HepG2 (cell line): ENCODE measurements around the gene ZKSCAN5. TPM values are rescaled to one million over a fixed set of nuclear protein-coding genes. Genes with fewer than 3 reads are reported as not detected.

Experiments used
- ARID2 ChIP-seq: sonication (generic); formaldehyde crosslinking; IDR thresholded peaks from 2 replicates; pipeline ENCODE4 v1.8.1; 2022; ENCODE audit warnings: mild to moderate bottlenecking, missing genetic modification reagents, borderline replicate concordance
- CC2D1A ChIP-seq: sonication (generic); formaldehyde crosslinking; IDR thresholded peaks from 2 replicates; pipeline ENCODE4 v1.8.1; 2023; ENCODE audit warnings: mild to moderate bottlenecking, missing genetic modification reagents
- CEBPG ChIP-seq: IDR thresholded peaks from 2 replicates; pipeline ENCODE4 v1.6.1; 2016
- FIP1L1 ChIP-seq: fragments of 200-400 bp; formaldehyde crosslinking; IDR thresholded peaks from 2 replicates; pipeline ENCODE4 v1.6.1; 2018; ENCODE audit warnings: low read depth, mild to moderate bottlenecking, low read length, moderate library complexity, borderline replicate concordance; ENCODE audit not compliant: insufficient read depth
- KAT8 ChIP-seq: IDR thresholded peaks from 2 replicates; pipeline ENCODE4 v1.6.1; 2016; ENCODE audit warnings: missing genetic modification reagents, missing compliant biosample characterization
- KLF15 ChIP-seq: sonication (generic); formaldehyde crosslinking; IDR thresholded peaks from 2 replicates; pipeline ENCODE4 v1.8.1; 2023; ENCODE audit warnings: borderline replicate concordance, mild to moderate bottlenecking, inconsistent platforms, missing genetic modification reagents, mixed read lengths
- MIER2 ChIP-seq: IDR thresholded peaks from 2 replicates; pipeline ENCODE4 v1.6.1; 2016; ENCODE audit warnings: missing biosample characterization, missing genetic modification reagents
- POLR2AphosphoS2 ChIP-seq: IDR thresholded peaks from 2 replicates; pipeline ENCODE4 v1.6.1; 2011; ENCODE audit warnings: low read depth, low read length, improper control_type of control experiment
- SOX6 ChIP-seq, 2 experiments: fragments of 450-650 bp in 1 of 2; sonication (generic) in 1 of 2; formaldehyde crosslinking in 1 of 2; IDR thresholded peaks; 2 replicates each; pipeline versions ENCODE4 v1.4.0 to v1.6.1; 2017 to 2020; ENCODE audit warnings: antibody characterized with exemption in 1 of 2, mild to moderate bottlenecking in 1 of 2, missing genetic modification reagents in 1 of 2
- SP4 ChIP-seq: sonication (generic); formaldehyde crosslinking; IDR thresholded peaks from 2 replicates; pipeline ENCODE4 v1.8.1; 2023; ENCODE audit warnings: mild to moderate bottlenecking, missing genetic modification reagents
- THAP11 ChIP-seq: IDR thresholded peaks from 2 replicates; pipeline ENCODE4 v1.6.1; 2016; ENCODE audit warnings: missing biosample characterization, missing genetic modification reagents
- ZBTB7B ChIP-seq: sonication (generic); formaldehyde crosslinking; IDR thresholded peaks from 2 replicates; pipeline ENCODE4 v1.4.0; 2020; ENCODE audit warnings: missing genetic modification reagents
- ZMYM2 ChIP-seq: sonication (generic); formaldehyde crosslinking; IDR thresholded peaks from 2 replicates; pipeline ENCODE4 v1.8.0; 2022; ENCODE audit warnings: mild to moderate bottlenecking, missing genetic modification reagents
- ZNF644 ChIP-seq: IDR thresholded peaks from 2 replicates; pipeline ENCODE4 v1.6.1; 2016; ENCODE audit warnings: low read depth
- ZNF670 ChIP-seq: sonication (generic); formaldehyde crosslinking; IDR thresholded peaks from 2 replicates; pipeline ENCODE4 v1.8.0; 2022; ENCODE audit warnings: mild to moderate bottlenecking, missing genetic modification reagents, borderline replicate concordance
- ZSCAN9 ChIP-seq: IDR thresholded peaks from 2 replicates; pipeline ENCODE4 v1.6.1; 2016; ENCODE audit warnings: borderline replicate concordance
- polyA plus RNA-seq, 8 experiments: library from polyadenylated mRNA; depleted of rRNA in 3 of 8; stranded (reverse) in 7 of 8; unstranded in 1 of 8; fragments of >200 nt; fragmentation: Illumina TruSeq in 4 of 8; extraction: Trizol in 4 of 8; gene quantifications; 2 replicates each; pipeline versions ENCODE4 v1.2.1 to v1.2.3, GENCODE V29; 2011 to 2016; ENCODE audit warnings: low read depth in 4 of 8, missing spikeins in 1 of 8, mixed read lengths in 1 of 8; ENCODE audit not compliant: insufficient read depth in 1 of 8
- total RNA-seq, 5 experiments: library from RNA; depleted of rRNA; stranded (reverse); fragments of >200 nt; fragmentation: Illumina TruSeq; extraction: Trizol; gene quantifications; 2 replicates each; pipeline ENCODE4 v1.2.3, GENCODE V29; 2016; ENCODE audit warnings: low read depth in 1 of 5
- TF ChIP-seq, protein P1 (sequence below): sonication (generic); formaldehyde crosslinking; IDR thresholded peaks from 2 replicates; pipeline ENCODE4 v1.9.0; 2021; ENCODE audit warnings: missing genetic modification reagents, mild to moderate bottlenecking, borderline replicate concordance
- TF ChIP-seq, protein P2 (sequence below): IDR thresholded peaks from 2 replicates; pipeline ENCODE4 v1.6.1; 2016; ENCODE audit warnings: missing compliant biosample characterization, missing genetic modification reagents, borderline replicate concordance
- TF ChIP-seq, protein P3 (sequence below): IDR thresholded peaks from 2 replicates; pipeline ENCODE4 v1.6.1; 2016; ENCODE audit warnings: low read depth, borderline replicate concordance
- TF ChIP-seq, protein P4 (sequence below): sonication (generic); formaldehyde crosslinking; IDR thresholded peaks from 2 replicates; pipeline ENCODE4 v1.5.1; 2020; ENCODE audit warnings: missing genetic modification reagents, mild to moderate bottlenecking, borderline replicate concordance
- TF ChIP-seq, protein P5 (sequence below): sonication (generic); formaldehyde crosslinking; IDR thresholded peaks from 2 replicates; pipeline ENCODE4 v1.4.0; 2020; ENCODE audit warnings: mild to moderate bottlenecking, missing genetic modification reagents

Gene ZKSCAN5
- total and polyA plus RNA-seq, 2 of the 13 experiments (the other 11 are each of a cell fraction or from before 2014, with no cell fraction given) = 5.5 to 11.7 TPM

DNA sequence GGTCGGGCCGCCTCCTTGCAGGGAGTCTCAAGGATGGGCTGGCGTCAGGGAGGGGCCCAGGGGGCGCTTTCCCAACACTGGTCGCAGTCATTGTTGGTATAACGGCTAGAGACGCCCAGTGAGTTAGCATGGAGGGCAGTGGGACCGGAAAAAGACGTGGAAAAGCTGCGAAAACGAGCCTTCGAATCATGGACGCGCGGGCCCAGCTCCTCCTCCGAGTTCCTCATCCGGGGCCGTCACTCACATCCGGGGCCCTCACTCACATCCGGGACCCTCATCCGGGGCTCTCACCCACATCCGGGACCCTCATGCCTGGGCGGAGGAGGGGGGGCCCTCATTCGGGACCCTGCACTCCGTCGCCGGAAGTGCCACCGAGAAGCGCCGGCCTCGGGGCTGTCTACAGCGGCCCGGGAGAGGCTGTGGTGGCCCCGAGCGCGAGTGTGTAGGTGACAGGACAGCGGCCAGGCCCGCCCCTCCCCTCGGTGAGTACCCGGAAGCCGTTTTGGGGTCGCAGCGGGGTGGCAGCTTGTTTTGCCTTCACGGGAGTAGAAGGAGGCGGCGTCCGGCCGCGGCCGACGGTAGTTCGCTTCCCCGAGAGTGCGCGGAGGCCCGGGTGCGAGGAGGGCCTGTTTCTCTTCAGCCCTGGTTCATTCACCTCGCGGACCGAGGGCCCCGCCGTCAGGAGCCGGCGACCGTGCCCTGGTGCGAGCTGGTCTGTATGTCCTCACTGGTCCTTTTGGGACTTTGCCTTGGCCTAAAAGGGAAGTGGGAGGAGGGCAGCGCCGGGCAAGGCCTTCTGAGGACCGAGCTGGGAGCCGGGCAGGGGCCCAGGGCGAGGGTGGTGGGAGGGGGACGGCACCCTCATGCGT, 54.1 kb downstream of the ZKSCAN5 start, which contains the start of gene ZNF655 (continued):
- peak; percentile 73; the same call in 1 of the 2 replicates for TF ChIP-seq ZNF670 (CRISPR knock-in tag)
- no peak for TF ChIP-seq SOX6 (IDR thresholded peaks at IDR 0.05)
- peak; percentile 52 for TF ChIP-seq SOX6 (CRISPR knock-in tag; IDR thresholded peaks at IDR 0.05)
- TF ChIP-seq FIP1L1 = 0 out of 2 replicates have a peak, but pooled peaks have one; percentile 35
- TF ChIP-seq ZBTB7B (CRISPR knock-in tag) = peak; percentile 95
- TF ChIP-seq CC2D1A (CRISPR knock-in tag) = no peak
- TF ChIP-seq ZSCAN9 (CRISPR knock-in tag) = peak; percentile 85
- TF ChIP-seq, protein P1, sequence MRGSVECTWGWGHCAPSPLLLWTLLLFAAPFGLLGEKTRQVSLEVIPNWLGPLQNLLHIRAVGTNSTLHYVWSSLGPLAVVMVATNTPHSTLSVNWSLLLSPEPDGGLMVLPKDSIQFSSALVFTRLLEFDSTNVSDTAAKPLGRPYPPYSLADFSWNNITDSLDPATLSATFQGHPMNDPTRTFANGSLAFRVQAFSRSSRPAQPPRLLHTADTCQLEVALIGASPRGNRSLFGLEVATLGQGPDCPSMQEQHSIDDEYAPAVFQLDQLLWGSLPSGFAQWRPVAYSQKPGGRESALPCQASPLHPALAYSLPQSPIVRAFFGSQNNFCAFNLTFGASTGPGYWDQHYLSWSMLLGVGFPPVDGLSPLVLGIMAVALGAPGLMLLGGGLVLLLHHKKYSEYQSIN (CRISPR knock-in tag) = no peak
- TF ChIP-seq ZMYM2 = peak; percentile 70
- TF ChIP-seq ZNF644 (CRISPR knock-in tag) = no peak
- peak; percentile 95 for TF ChIP-seq KAT8
- peak; percentile 68; the same call in 1 of the 2 replicates for TF ChIP-seq KLF15 (CRISPR knock-in tag)
- 0 out of 2 replicates have a peak, but pooled peaks have one; percentile 20 for TF ChIP-seq MIER2
- TF ChIP-seq, protein P2, sequence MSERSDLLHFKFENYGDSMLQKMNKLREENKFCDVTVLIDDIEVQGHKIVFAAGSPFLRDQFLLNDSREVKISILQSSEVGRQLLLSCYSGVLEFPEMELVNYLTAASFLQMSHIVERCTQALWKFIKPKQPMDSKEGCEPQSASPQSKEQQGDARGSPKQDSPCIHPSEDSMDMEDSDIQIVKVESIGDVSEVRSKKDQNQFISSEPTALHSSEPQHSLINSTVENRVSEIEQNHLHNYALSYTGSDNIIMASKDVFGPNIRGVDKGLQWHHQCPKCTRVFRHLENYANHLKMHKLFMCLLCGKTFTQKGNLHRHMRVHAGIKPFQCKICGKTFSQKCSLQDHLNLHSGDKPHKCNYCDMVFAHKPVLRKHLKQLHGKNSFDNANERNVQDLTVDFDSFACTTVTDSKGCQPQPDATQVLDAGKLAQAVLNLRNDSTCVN (CRISPR knock-in tag) = peak; percentile 60; the same call in 1 of the 2 replicates
- TF ChIP-seq THAP11 = peak; percentile 92
- TF ChIP-seq ARID2 = peak; percentile 86; the same call in 1 of the 2 replicates
- TF ChIP-seq, protein P3, sequence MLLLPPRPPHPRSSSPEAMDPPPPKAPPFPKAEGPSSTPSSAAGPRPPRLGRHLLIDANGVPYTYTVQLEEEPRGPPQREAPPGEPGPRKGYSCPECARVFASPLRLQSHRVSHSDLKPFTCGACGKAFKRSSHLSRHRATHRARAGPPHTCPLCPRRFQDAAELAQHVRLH (CRISPR knock-in tag) = 0 out of 2 replicates have a peak, but pooled peaks have one; percentile 47
- TF ChIP-seq, protein P4, sequence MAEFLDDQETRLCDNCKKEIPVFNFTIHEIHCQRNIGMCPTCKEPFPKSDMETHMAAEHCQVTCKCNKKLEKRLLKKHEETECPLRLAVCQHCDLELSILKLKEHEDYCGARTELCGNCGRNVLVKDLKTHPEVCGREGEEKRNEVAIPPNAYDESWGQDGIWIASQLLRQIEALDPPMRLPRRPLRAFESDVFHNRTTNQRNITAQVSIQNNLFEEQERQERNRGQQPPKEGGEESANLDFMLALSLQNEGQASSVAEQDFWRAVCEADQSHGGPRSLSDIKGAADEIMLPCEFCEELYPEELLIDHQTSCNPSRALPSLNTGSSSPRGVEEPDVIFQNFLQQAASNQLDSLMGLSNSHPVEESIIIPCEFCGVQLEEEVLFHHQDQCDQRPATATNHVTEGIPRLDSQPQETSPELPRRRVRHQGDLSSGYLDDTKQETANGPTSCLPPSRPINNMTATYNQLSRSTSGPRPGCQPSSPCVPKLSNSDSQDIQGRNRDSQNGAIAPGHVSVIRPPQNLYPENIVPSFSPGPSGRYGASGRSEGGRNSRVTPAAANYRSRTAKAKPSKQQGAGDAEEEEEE (CRISPR knock-in tag) = no peak
- TF ChIP-seq POLR2AphosphoS2 = 0 out of 2 replicates have a peak, but pooled peaks have one; percentile 78
- TF ChIP-seq, protein P5, sequence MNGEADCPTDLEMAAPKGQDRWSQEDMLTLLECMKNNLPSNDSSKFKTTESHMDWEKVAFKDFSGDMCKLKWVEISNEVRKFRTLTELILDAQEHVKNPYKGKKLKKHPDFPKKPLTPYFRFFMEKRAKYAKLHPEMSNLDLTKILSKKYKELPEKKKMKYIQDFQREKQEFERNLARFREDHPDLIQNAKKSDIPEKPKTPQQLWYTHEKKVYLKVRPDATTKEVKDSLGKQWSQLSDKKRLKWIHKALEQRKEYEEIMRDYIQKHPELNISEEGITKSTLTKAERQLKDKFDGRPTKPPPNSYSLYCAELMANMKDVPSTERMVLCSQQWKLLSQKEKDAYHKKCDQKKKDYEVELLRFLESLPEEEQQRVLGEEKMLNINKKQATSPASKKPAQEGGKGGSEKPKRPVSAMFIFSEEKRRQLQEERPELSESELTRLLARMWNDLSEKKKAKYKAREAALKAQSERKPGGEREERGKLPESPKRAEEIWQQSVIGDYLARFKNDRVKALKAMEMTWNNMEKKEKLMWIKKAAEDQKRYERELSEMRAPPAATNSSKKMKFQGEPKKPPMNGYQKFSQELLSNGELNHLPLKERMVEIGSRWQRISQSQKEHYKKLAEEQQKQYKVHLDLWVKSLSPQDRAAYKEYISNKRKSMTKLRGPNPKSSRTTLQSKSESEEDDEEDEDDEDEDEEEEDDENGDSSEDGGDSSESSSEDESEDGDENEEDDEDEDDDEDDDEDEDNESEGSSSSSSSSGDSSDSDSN (CRISPR knock-in tag) = peak; percentile 96
- 0 out of 2 replicates have a peak, but pooled peaks have one; percentile 2 for TF ChIP-seq CEBPG (CRISPR knock-in tag)
- TF ChIP-seq SP4 (CRISPR knock-in tag) = peak; percentile 21; the same call in 1 of the 2 replicates
